ENCODE data around the gene CLSTN2.

The CLSTN2 gene

GRCh38 chr3:139935016-139935865 is at the start of gene CLSTN2:
TSS of gene CLSTN2 (plus strand) at chr3:139935185.
- DNase-seq (ENCODE audit: low read depth): no peak

GRCh38 chr3:139887431-139887830 is 47.6 kb upstream of the CLSTN2 start:
- DNase-seq (ENCODE audit: low read depth): no peak

DNA sequence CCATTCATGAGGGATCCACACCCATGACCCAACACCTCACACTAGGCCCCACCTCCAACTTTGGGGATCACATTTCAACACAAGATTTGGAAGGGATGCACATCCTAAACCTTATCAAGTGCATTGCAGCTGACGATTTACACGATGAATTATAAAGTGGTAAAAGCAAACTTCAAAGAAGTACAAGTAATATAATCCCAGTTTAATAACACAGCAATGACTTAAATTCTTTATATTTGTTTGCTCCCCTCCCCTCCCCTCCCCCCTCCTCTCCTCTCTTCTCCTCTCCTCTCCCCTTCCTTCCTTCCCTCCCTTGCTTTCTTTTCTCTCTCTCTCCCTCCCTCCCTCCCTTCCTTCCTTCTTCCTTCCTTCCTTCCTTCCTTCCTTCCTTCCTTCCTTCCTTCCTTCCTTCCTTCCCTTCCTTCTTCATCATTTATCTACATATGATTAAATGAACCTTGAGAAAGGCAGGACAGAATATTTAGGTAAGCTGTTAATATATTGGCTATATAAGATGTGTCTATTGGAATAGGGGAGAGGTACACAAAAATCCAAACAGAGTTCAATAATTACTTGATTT is 46.3 kb upstream of the CLSTN2 start:
- DNase-seq (ENCODE audit: low read depth): no peak

- DNase-seq (ENCODE audit: low read depth): no peak
Observed at GRCh38 chr3:139893267-139893962, 41.6 kb upstream of the CLSTN2 start.

GRCh38 chr3:139893963-139894642 is 40.9 kb upstream of the CLSTN2 start:
- DNase-seq (ENCODE audit: low read depth): no peak

DNA sequence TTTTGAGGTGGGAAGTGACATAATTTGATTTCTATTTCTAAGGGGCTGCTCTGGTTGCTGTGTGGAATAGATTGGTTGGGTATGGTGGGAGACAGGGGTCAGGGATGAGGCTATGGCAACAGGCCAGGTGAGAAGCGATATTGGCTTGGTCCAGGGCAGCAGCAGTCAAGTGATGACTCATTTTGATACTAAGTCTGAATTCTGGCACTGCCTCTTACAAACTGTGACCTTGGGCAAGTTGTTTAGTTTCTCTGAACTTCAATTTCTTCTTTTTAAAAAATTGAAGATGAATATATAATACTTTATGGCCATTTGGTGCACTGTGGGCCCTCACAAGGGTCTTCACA is 40.4 kb upstream of the CLSTN2 start:
- DNase-seq (ENCODE audit: low read depth): no peak

DNA sequence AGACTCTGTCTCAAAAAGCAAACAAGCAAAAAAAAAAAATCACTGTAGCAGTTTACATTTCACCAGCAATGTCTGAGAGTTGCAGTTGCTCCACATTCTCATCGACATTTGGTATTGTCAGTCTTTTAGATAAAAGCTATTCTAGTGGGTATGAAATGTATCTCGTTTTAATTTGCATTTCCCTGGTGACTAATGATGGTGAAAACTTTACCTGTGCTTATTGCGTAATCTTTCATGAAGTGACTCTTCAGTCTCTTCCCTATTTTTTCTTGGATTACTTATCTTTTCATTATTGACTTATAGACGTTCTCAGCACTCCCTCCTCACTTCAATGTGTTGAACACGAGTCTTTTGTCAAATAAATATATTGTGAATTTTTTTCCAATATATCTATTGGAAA is 37.2 kb upstream of the CLSTN2 start:
- DNase-seq (ENCODE audit: low read depth): no peak

DNA sequence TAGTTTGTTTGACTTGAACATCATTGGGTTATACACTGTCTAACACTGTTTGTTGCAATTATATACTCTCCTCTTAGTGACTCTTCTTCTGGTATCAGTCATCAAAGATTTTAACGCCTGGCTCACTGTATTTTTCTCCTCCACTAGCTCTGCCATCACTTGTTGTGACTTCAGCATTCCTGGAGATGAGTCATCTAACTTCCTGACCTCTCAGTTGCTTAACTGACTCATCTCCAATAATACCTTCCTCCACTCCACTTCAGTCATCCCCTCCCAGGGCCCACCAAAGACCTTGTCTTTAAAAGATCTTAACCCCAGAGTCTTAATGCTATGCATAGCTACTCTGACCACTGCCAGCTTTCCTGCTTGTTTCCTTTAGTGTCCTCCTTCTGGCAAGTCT is 28.6 kb upstream of the CLSTN2 start:
- no peak for DNase-seq (ENCODE audit: low read depth)

DNA sequence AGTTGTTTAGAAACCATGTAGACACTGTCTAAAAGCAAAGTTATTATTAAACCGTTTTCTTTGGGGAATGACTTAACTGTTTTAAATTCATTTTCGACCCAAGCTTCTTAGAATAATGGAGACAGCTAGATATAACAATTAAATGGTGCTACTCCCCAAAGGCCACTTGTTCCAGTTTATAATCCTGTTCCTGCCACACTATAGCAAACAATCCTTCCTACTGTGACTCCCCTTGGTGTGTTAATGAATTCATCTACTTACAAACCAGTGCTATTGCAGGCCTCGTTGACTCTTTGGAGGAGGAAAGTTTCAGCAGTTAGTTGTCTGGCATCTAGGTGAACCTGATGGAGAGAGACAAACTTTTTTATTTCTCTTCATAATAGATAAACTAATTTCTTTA is 25.2 kb upstream of the CLSTN2 start:
- no peak for DNase-seq (ENCODE audit: low read depth)

DNA sequence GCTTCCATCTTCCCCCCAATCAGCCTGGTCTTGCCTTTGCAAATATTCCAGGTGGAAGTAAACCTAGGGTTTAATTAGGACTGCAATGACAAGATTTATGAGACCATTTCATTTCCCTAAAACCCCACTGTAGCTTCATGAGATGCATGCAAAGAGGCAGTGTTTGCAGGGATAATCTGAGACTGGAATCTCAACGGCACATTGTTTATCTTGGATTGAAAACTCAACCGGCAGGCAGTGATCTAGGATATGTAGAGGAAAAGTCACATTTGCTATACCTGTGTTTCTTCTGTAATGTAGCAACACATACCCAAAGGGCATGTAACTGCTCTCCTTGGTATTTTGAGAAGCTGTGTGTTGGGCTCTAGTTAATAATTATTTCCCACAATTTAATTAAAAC is 18.7 kb upstream of the CLSTN2 start:
- DNase-seq (ENCODE audit: low read depth): no peak

GRCh38 chr3:139917226-139917785 is 17.7 kb upstream of the CLSTN2 start:
- no peak for DNase-seq (ENCODE audit: low read depth)

DNA sequence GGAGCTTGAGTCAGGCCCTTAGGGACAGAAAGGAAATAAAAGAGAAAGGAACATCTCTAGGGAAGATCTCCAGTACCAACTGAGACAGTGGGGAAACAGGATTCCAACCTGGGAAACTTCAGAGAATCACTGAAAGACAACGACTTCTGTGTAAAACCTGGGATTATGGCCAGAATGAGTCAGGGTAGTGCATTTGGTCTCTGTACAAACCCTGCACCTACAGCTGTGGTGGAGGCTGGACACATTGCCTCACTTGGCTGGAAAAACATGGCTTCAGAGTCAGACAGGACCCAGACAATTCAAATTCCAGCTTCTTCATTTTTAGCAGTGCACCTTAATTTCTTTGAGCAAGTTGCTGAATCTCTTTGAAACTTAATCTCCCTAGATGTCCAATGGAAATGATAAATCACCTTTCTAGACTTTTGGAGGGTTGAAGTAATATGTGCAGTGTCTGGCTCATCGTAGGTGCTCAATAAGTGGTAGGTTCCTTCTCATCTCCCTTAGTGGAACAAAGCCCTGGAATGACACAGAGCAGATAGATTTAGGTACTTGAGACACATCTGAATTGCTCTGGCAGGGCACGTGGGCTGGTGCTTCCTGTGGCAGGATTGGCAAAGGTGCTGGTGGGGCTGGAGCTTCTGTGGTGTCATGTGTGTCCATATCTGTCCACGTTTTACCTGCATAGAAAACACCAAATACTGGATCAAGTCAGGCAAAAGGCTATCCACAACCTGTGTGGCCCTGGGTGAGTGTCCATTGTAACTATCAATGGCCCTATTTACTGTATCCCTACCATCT is 6.1 kb upstream of the CLSTN2 start:
- no peak for DNase-seq (ENCODE audit: low read depth)

- no peak for DNase-seq (ENCODE audit: low read depth)
Observed at GRCh38 chr3:139930211-139930610, 4.8 kb upstream of the CLSTN2 start.

DNA sequence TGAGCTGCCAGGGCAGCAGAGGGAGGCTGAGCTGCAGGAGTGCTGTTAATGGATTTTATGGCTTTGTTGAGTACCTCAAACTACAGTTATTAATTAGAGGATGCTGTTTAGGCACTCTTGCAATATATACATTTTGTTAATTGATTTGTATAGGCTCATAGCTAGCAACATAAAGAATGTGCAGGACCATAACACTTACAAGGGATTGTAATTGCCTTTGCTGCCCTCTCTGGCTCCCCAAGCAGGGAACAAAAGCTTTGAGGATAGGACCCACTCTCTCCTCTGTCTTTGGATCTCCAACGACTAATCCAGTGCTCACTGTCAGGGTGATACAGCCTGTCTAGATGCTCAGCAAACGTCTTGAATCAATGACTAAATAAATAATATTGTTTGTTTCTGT is 1.2 kb upstream of the CLSTN2 start:
- no peak for DNase-seq (ENCODE audit: low read depth)

DNA sequence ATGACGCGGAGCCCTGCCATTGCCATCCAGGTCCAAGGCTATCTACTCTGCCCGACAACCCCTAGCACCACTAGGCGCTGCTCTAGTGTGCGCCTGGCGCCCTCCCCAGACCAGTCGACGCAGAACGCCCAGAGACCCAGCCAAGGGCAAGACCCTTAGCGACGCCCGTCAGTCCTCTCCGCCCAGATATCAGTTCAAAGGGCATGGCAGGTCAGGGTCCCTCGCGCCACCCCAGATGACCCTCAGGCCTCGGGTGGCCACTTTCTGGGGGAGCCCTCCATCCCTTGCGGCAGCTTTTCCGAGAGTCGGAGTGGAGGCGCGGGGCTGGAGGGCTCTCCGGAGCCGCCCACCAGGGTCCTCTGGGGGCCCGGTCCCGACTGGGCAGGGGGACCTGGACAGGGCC is 371 bp upstream of the CLSTN2 start:
- no peak for DNase-seq (ENCODE audit: low read depth)

GRCh38 chr3:139935866-139936817 is 1.2 kb downstream of the CLSTN2 start:
- DNase-seq (ENCODE audit: low read depth): no peak

DNA sequence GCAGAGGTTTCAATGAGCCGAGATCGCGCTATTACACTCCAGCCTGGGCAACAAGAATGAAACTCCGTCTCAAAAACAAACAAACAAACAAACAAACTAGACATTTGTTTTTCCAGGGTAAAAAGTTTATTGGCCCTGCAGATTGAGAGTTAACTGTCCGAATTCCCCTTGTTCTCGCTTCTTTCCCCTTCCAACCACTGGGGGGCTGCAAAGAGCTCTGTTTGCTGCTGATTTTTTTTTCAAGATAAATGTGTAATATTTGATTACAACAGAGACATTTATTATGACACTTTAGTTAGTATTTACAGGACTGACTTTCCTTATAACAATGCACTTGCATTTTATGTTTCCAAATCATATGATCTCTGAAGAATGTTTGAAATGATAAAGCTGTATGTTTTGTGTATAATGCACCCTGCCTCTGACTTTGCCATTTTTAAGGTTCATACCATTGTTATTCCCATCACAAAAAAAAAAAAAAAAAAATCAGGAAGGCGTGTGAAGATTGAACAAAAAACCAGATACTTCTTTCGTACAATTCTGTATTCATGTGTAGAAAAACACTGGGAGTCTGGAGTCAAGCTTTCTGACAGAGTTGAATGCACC is 2.8 kb downstream of the CLSTN2 start:
- DNase-seq (ENCODE audit: low read depth): no peak

- no peak for DNase-seq (ENCODE audit: low read depth)
Observed at GRCh38 chr3:139939681-139940190, 4.8 kb downstream of the CLSTN2 start.

- DNase-seq (ENCODE audit: low read depth): no peak
Observed at GRCh38 chr3:139940622-139941021, 5.6 kb downstream of the CLSTN2 start.

DNA sequence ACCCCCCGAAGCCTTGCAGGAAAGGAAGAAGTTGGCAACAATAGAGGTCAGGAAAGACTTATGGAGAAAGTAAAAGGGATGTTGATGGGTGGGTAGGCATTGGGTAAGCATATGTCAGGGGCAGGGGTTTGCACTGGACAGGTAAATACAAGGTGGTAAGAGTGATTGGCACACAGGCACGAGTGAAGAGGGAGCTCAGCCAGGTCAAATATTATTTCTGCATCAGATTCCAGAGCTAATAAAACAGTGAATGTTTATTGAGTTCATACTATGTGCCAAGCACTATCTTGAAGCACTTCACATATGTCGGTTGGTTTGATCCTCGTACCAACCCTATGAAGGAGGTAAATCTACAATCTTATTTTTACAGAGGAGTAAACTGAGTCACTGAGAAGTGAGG is 6.6 kb downstream of the CLSTN2 start:
- DNase-seq (ENCODE audit: low read depth): no peak
